Measurements from ENCODE around the gene LZTFL1. TPM values are rescaled to one million over a fixed set of nuclear protein-coding genes. Genes with fewer than 3 reads are reported as not detected.

LZTFL1 gene
- total RNA-seq, 1 experiment from 2014 or later = 21.0 TPM

GRCh38 chr3:45776301-45776595, 65.7 kb downstream of the LZTFL1 start:
- Histone ChIP-seq H3K79me2 (ENCODE audit: insufficient read depth, low read length) (no peaks in the 10 kb centered on the region), H3K4me3 (replicated peaks in 1 of 2; ENCODE audit: low read depth in 1 of 2, low read length in 2 of 2) (no peak overlapping the region), H3K36me3 (ENCODE audit: control insufficient read depth in 1 of 2, insufficient read depth in 2 of 2, low read length in 2 of 2) (no peaks in the 10 kb centered on the region), H3K27ac (ENCODE audit: low read depth, low read length) (no peak overlapping the region), H3K4me2 (ENCODE audit: low read length) (no peak overlapping the region), H3K9me2 (ENCODE audit: insufficient read depth) (no peaks in the 10 kb centered on the region), H3K27me3 (ENCODE audit: insufficient read depth, low read length) (no peaks in the 10 kb centered on the region), H2AFZ (ENCODE audit: low read depth, low read length, poor library complexity, severe bottlenecking) (no peak overlapping the region), H4K20me1 (ENCODE audit: insufficient read depth) (no peaks in the 10 kb centered on the region), H3K9me3 (ENCODE audit: control insufficient read depth in 1 of 2, insufficient read depth in 1 of 2, low read depth in 1 of 2, low read length in 2 of 2) (no peaks in the 10 kb centered on the region), H3K4me1 (ENCODE audit: control insufficient read depth in 1 of 2, insufficient read depth in 2 of 2, low read length in 2 of 2) (peaks cover 9 to 12% of the 10 kb centered on the region in 2 experiments; a peak in 3 of 4 replicates), H3K9ac (ENCODE audit: low read length) (no peak overlapping the region)
- no TSS peak for BruUV-seq (replicated peaks)
- DNase-seq (ENCODE audit: low read depth, low spot score) (no peak), ATAC-seq (no peak)
- RAD21 ChIA-PET (ENCODE audit: low non-redundant PET in 1 of 2, low total read pairs in 2 of 2, uncharacterized antibody in 2 of 2, unreplicated experiment in 2 of 2) = no interaction called here
- POLR2A ChIA-PET = no interaction called here
- TF ChIP-seq SP1 (IDR thresholded peaks at IDR 0.05; ENCODE audit: low read depth) (no peak), ATF3 (IDR thresholded peaks at IDR 0.05) (no peak), CEBPB (IDR thresholded peaks at IDR 0.05; ENCODE audit: low read depth) (no peak), RAD21 (IDR thresholded peaks at IDR 0.05; ENCODE audit: low read depth) (no peak), MAX (IDR thresholded peaks at IDR 0.05) (no peak), ZBTB33 (IDR thresholded peaks at IDR 0.05; ENCODE audit: extremely low read depth, insufficient replicate concordance, low read length) (no peak), FOSL1 (IDR thresholded peaks at IDR 0.05; ENCODE audit: low read depth) (no peak), EGR1 (IDR thresholded peaks at IDR 0.05; ENCODE audit: low read depth) (no peak), REST (IDR thresholded peaks at IDR 0.05; ENCODE audit: low read depth) (no peak), EZH2 (IDR thresholded peaks at IDR 0.05) (no peak), POLR2AphosphoS5 (IDR thresholded peaks at IDR 0.05; ENCODE audit: low read depth, low read length) (no peak), ELF1 (IDR thresholded peaks at IDR 0.05; ENCODE audit: borderline replicate concordance, low read depth) (no peak)
- CTCF ChIA-PET = no interaction called here
- intact Hi-C loops (cut with micrococcal nuclease) = no loop called here
